Upper lobe of left lung (tissue), 4 donors: ENCODE measurements around the gene ST6GALNAC1.

Source experiments
- CTCF ChIP-seq, 6 experiments: fragments of 450-650 bp in 4 of 6; fragments of 200-600 bp in 2 of 6; sonication (generic) in 2 of 6; IDR thresholded peaks; one replicate each; pipeline ENCODE4 v1.5.1; 2016 to 2019; ENCODE audit warnings: antibody characterized with exemption in 6 of 6
- EP300 ChIP-seq, 4 donors: sonication (generic); formaldehyde crosslinking; IDR thresholded peaks; one replicate each; pipeline ENCODE4 v1.5.1; 2017; ENCODE audit warnings: antibody characterized with exemption in 4 of 4, control low read depth in 2 of 4

GRCh38 chr17:76626442-76626841 lies 17.1 kb downstream of the ST6GALNAC1 start:
- TF ChIP-seq EP300 (IDR thresholded peaks at IDR 0.05): no peak
- TF ChIP-seq CTCF (IDR thresholded peaks at IDR 0.05): no peak
